MM.1S (cell line): ENCODE data around the gene L3MBTL4.

Experiments
- DNase-seq: peaks from one replicate; pipeline ENCODE4 v3.0.0-alpha.2; 2015
- H2AFZ ChIP-seq: fragments of 300-600 bp; sonication (generic); 2 replicates; pipeline ENCODE4 v1.6.0; 2016; ENCODE audit warnings: antibody characterized with exemption, low read length
- H3F3A ChIP-seq: fragments of 300-600 bp; sonication (generic); 2 replicates; pipeline ENCODE4 v1.6.1; 2016; ENCODE audit warnings: mild to moderate bottlenecking, antibody characterized with exemption, low read length, moderate library complexity, mixed read lengths; ENCODE audit not compliant: insufficient read depth
- H3K27ac ChIP-seq: fragments of 300-600 bp; sonication (generic); 2 replicates; pipeline ENCODE4 v1.5.1; 2016; ENCODE audit warnings: mild to moderate bottlenecking, low read length
- H3K27me3 ChIP-seq: fragments of 300-600 bp; sonication (generic); replicated peaks from 2 replicates; pipeline ENCODE4 v1.6.0; 2016; ENCODE audit warnings: low read length; ENCODE audit not compliant: insufficient read depth
- H3K36me3 ChIP-seq: fragments of 300-600 bp; sonication (generic); replicated peaks from 2 replicates; pipeline ENCODE4 v1.6.1; 2016; ENCODE audit warnings: mild to moderate bottlenecking, low read length, mixed read lengths; ENCODE audit not compliant: insufficient read depth
- H3K4me1 ChIP-seq: fragments of 300-600 bp; sonication (generic); 2 replicates; pipeline ENCODE4 v1.6.1; 2016; ENCODE audit warnings: low read length, mixed read lengths
- H3K4me2 ChIP-seq: fragments of 300-600 bp; sonication (generic); 2 replicates; pipeline ENCODE4 v1.6.0; 2016; ENCODE audit warnings: low read depth, low read length
- H3K4me3 ChIP-seq: fragments of 300-600 bp; sonication (generic); 2 replicates; pipeline ENCODE4 v1.5.1; 2016; ENCODE audit warnings: low read length, mixed read lengths
- H3K79me2 ChIP-seq: fragments of 300-600 bp; sonication (generic); 2 replicates; pipeline ENCODE4 v1.6.1; 2016; ENCODE audit warnings: mixed run types, low read length, mixed read lengths
- H3K9ac ChIP-seq: fragments of 300-600 bp; sonication (generic); 2 replicates; pipeline ENCODE4 v1.6.1; 2016; ENCODE audit warnings: low read length, mixed read lengths
- H3K9me2 ChIP-seq: fragments of 300-600 bp; sonication (generic); replicated peaks from 2 replicates; pipeline ENCODE4 v1.6.1; 2016; ENCODE audit warnings: mild to moderate bottlenecking, low read length, mixed read lengths; ENCODE audit not compliant: insufficient read depth
- H3K9me3 ChIP-seq: fragments of 300-600 bp; sonication (generic); replicated peaks from 2 replicates; pipeline ENCODE4 v1.6.1; 2016; ENCODE audit warnings: mild to moderate bottlenecking, low read length, mixed read lengths; ENCODE audit not compliant: insufficient read depth
- H4K20me1 ChIP-seq: fragments of 300-600 bp; sonication (generic); 2 replicates; pipeline ENCODE4 v1.6.1; 2016; ENCODE audit warnings: mild to moderate bottlenecking, low read length, moderate library complexity, mixed read lengths; ENCODE audit not compliant: insufficient read depth
- CTCF ChIP-seq: fragments of 300-600 bp; sonication (generic); IDR thresholded peaks from 2 replicates; pipeline ENCODE4 v1.5.1; 2016; ENCODE audit warnings: antibody characterized with exemption, low read length, mixed read lengths
- EZH2 ChIP-seq: fragments of 300-600 bp; sonication (generic); optimal IDR thresholded peaks from 2 replicates; pipeline ENCODE3; 2017; ENCODE audit warnings: low read depth, mild to moderate bottlenecking, antibody characterized with exemption, low read length, mixed read lengths
- EZH2phosphoT487 ChIP-seq: fragments of 300-600 bp; sonication (generic); IDR thresholded peaks from 2 replicates; pipeline ENCODE4 v1.6.1; 2018; ENCODE audit warnings: antibody characterized with exemption, low read length

L3MBTL4 gene

GRCh38 chr18:5979971-5980457 lies 434.7 kb downstream of the L3MBTL4 start:
- TF ChIP-seq EZH2 (no peak), CTCF (no peak), EZH2phosphoT487 (no peak)
- no peaks in the 10 kb centered on the region for H3K9me2 ChIP-seq
- 0 out of 2 replicates have a peak overlapping the region, but pooled peaks have one; percentile 5 for H2AFZ ChIP-seq
- no peaks in the 10 kb centered on the region for H3K9me3 ChIP-seq
- H3K9ac ChIP-seq: peak overlapping the region; percentile 31; the same call in 1 of the 2 replicates
- no peaks in the 10 kb centered on the region for H3K79me2 ChIP-seq
- no peaks in the 10 kb centered on the region for H3K27me3 ChIP-seq
- DNase-seq: peak; percentile 85
- no peak overlapping the region for H3K4me3 ChIP-seq
- H4K20me1 ChIP-seq: no peaks in the 10 kb centered on the region
- peaks cover 19% of the 10 kb centered on the region for H3F3A ChIP-seq
- H3K27ac ChIP-seq: peak overlapping the region; percentile 61; the same call in 1 of the 2 replicates
- H3K4me2 ChIP-seq: peak overlapping the region; percentile 44; the same call in 1 of the 2 replicates
- H3K4me1 ChIP-seq: peaks cover 58% of the 10 kb centered on the region
- H3K36me3 ChIP-seq: no peaks in the 10 kb centered on the region

- 0 out of 2 replicates have a peak overlapping the region, but pooled peaks have one; percentile 5 for H2AFZ ChIP-seq
- H3K9me2 ChIP-seq: no peaks in the 10 kb centered on the region
- no peaks in the 10 kb centered on the region for H4K20me1 ChIP-seq
- no peak overlapping the region for H3K4me3 ChIP-seq
- peak overlapping the region; percentile 44; the same call in 1 of the 2 replicates for H3K4me2 ChIP-seq
- H3K9me3 ChIP-seq: no peaks in the 10 kb centered on the region
- no peak for TF ChIP-seq EZH2phosphoT487
- no peak for TF ChIP-seq EZH2
- no peak for TF ChIP-seq CTCF
- H3K27me3 ChIP-seq: no peaks in the 10 kb centered on the region
- H3F3A ChIP-seq: peaks cover 20% of the 10 kb centered on the region
- H3K4me1 ChIP-seq: peaks cover 64% of the 10 kb centered on the region
- peak overlapping the region; percentile 31; the same call in 1 of the 2 replicates for H3K9ac ChIP-seq
- no peaks in the 10 kb centered on the region for H3K79me2 ChIP-seq
- DNase-seq: no peak
- peak overlapping the region; percentile 61; the same call in 1 of the 2 replicates for H3K27ac ChIP-seq
- H3K36me3 ChIP-seq: no peaks in the 10 kb centered on the region
Measured at GRCh38 chr18:5979176-5979888, 435.4 kb downstream of the L3MBTL4 start.

GRCh38 chr18:5977022-5977421 lies 437.7 kb downstream of the L3MBTL4 start:
- H3K4me3 ChIP-seq: no peak overlapping the region
- DNase-seq: no peak
- peaks cover 17% of the 10 kb centered on the region for H3F3A ChIP-seq
- no peaks in the 10 kb centered on the region for H3K27me3 ChIP-seq
- no peak for TF ChIP-seq EZH2
- no peak for TF ChIP-seq CTCF
- TF ChIP-seq EZH2phosphoT487: no peak
- H4K20me1 ChIP-seq: no peaks in the 10 kb centered on the region
- H3K4me2 ChIP-seq: no peak overlapping the region
- H3K9me2 ChIP-seq: no peaks in the 10 kb centered on the region
- H3K9me3 ChIP-seq: no peaks in the 10 kb centered on the region
- no peaks in the 10 kb centered on the region for H3K36me3 ChIP-seq
- no peaks in the 10 kb centered on the region for H3K79me2 ChIP-seq
- H3K4me1 ChIP-seq: peaks cover 54% of the 10 kb centered on the region
- H2AFZ ChIP-seq: no peak overlapping the region
- no peak overlapping the region for H3K9ac ChIP-seq
- no peak overlapping the region for H3K27ac ChIP-seq
